HFFc6 (cell line): ENCODE measurements around the gene PYROXD2. TPM values are rescaled to one million over a fixed set of nuclear protein-coding genes. Genes with fewer than 3 reads are reported as not detected.

Experiments
- DNase-seq: peaks from one replicate; pipeline ENCODE4 v3.0.0-alpha.2; 2018
- H3K27ac Mint-ChIP-seq: 2 replicates; pipeline ENCODE4 v1.8.0; 2020; ENCODE audit warnings: mild to moderate bottlenecking, mixed read lengths
- H3K27me3 Mint-ChIP-seq: 2 replicates; pipeline ENCODE4 v1.8.0; 2021; ENCODE audit warnings: mild to moderate bottlenecking, moderate library complexity, mixed read lengths; ENCODE audit not compliant: insufficient read depth
- H3K36me3 Mint-ChIP-seq: 2 replicates; pipeline ENCODE4 v1.8.0; 2021; ENCODE audit warnings: low read depth, mixed read lengths
- H3K4me1 Mint-ChIP-seq: 2 replicates; pipeline ENCODE4 v1.8.0; 2020; ENCODE audit warnings: low read depth, mixed read lengths
- H3K4me3 Mint-ChIP-seq: 2 replicates; pipeline ENCODE4 v1.8.0; 2020; ENCODE audit warnings: mild to moderate bottlenecking, moderate library complexity, mixed read lengths
- H3K9me3 Mint-ChIP-seq: 2 replicates; pipeline ENCODE4 v1.8.0; 2020; ENCODE audit warnings: mild to moderate bottlenecking, mixed read lengths
- total RNA-seq, 6 experiments: library from RNA; stranded (reverse); fragmentation: NEBNext Ultra II Directional; extraction: Animal tissue kit (Norgen Biotek cat#: 25700); gene quantifications; 2 replicates in 1 of 6; 3 replicates in 5 of 6; pipeline ENCODE4 v1.2.3, GENCODE V29; 2021
- TF ChIP-seq, protein P1 (sequence below): fragments of 200-600 bp; sonication (generic); IDR thresholded peaks from 2 replicates; pipeline ENCODE4 v1.5.0; 2021; ENCODE audit warnings: antibody characterized with exemption, mild to moderate bottlenecking

PYROXD2 gene
- total RNA-seq, 6 experiments from 2014 or later = 7.6 to 10.3 (median 8.9) TPM

DNA sequence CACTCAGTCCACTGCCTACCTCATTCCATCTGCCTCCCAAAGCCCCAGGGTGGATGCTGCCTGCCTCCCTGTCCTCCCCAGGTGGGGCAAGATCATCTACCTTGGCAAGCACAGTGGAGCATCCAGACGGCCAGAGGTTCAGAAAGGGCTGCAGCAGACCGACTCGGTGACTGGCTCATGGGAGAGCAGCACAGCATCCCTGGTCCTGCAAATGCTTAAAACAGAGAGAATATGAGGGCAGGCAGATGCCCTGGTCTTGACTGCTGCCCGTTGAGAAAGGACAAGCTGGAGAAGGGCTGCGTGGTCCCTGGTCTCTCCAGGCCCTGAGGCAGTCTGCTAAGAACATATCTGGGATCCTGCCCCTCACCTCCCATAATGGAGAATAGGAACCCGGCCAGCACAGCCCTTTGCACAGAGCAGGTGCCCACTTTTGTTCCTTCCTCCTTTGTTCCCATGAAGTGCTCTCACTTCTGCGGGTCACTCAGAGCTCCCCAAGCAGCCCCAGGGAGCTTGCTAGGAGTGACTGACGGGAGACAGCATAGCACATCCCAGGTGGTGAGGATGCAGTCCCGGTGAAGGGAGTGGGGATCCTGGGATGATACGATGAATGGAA, 30.3 kb upstream of the PYROXD2 start:
- DNase-seq = no peak
- TF ChIP-seq, protein P1, sequence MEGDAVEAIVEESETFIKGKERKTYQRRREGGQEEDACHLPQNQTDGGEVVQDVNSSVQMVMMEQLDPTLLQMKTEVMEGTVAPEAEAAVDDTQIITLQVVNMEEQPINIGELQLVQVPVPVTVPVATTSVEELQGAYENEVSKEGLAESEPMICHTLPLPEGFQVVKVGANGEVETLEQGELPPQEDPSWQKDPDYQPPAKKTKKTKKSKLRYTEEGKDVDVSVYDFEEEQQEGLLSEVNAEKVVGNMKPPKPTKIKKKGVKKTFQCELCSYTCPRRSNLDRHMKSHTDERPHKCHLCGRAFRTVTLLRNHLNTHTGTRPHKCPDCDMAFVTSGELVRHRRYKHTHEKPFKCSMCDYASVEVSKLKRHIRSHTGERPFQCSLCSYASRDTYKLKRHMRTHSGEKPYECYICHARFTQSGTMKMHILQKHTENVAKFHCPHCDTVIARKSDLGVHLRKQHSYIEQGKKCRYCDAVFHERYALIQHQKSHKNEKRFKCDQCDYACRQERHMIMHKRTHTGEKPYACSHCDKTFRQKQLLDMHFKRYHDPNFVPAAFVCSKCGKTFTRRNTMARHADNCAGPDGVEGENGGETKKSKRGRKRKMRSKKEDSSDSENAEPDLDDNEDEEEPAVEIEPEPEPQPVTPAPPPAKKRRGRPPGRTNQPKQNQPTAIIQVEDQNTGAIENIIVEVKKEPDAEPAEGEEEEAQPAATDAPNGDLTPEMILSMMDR = no peak
- Mint-ChIP-seq H3K4me3 (peak overlapping the region; percentile 95), H3K27ac (peak overlapping the region; percentile 88; the same call in 1 of the 2 replicates), H3K27me3 (no peaks in the 10 kb centered on the region; the same call in none of the 2 replicates), H3K4me1 (peaks cover 49% of the 10 kb centered on the region), H3K9me3 (no peaks in the 10 kb centered on the region), H3K36me3 (peaks cover 29% of the 10 kb centered on the region)

DNA sequence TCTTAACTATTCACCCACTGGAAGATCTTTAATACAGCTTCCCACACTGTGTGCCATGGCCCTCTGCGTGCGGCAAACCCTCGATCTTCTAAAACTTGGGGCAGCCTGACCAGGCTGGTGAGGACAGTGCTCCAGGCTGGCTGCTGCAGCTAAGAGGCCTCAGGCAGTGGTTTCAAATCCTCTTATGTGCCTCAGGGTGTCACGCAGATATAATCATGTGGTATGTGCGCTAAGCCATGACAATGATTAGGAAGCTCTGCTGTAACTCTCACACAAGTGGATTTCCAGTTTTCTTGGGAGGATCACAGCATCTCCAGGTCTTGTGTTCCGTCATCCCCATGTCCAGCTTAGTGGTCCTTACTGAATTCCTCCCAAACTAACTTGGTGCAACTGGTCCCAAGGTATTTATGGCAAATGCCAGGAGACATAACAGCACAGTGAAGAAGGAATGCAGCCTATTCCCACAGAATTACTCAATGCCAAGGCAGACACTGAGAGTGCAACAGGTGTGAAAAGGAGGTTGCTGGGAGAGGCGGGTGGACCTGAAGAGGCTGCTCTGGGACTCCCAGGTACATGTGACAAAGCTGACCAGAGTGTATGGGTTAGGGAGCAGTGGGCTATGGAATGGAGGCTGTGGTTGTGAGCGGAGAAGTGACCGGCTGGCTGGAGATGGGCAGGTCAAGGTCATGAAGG, 29.5 kb upstream of the PYROXD2 start:
- no peak overlapping the region; the same call in 1 of the 2 replicates for H3K4me3 Mint-ChIP-seq
- H3K4me1 Mint-ChIP-seq = peaks cover 49% of the 10 kb centered on the region
- peaks cover 37% of the 10 kb centered on the region for H3K36me3 Mint-ChIP-seq
- H3K27ac Mint-ChIP-seq = peak overlapping the region; percentile 40; the same call in 1 of the 2 replicates
- DNase-seq = no peak
- no peaks in the 10 kb centered on the region; the same call in none of the 2 replicates for H3K27me3 Mint-ChIP-seq
- TF ChIP-seq, protein P1 = no peak
- H3K9me3 Mint-ChIP-seq = no peaks in the 10 kb centered on the region

DNA sequence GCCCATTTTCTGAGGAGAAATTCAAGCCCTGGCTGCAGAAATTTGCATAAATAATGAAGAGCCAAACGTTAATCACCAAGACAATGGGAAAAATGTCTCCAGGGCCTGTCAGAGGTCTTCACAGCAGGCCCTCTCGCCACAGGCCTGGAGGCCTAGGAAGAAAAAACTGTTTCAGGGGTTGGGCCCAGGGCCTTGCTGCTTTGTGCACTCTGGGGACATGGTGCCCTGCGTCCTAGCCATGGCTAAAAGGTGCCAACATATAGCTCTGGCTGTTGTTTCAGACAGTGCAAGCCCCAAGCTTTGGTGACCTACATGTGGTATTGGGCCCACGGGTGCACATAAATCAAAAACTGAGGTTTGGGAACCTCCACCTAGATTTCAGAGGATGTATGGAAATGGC, 23.7 kb upstream of the PYROXD2 start:
- no peaks in the 10 kb centered on the region for H3K9me3 Mint-ChIP-seq
- peaks cover 49% of the 10 kb centered on the region for H3K36me3 Mint-ChIP-seq
- H3K4me3 Mint-ChIP-seq = no peak overlapping the region
- DNase-seq = no peak
- peaks cover 22% of the 10 kb centered on the region for H3K4me1 Mint-ChIP-seq
- no peak overlapping the region for H3K27ac Mint-ChIP-seq
- TF ChIP-seq, protein P1 = no peak
- peaks cover 2% of the 10 kb centered on the region; the same call in 1 of the 2 replicates for H3K27me3 Mint-ChIP-seq

DNA sequence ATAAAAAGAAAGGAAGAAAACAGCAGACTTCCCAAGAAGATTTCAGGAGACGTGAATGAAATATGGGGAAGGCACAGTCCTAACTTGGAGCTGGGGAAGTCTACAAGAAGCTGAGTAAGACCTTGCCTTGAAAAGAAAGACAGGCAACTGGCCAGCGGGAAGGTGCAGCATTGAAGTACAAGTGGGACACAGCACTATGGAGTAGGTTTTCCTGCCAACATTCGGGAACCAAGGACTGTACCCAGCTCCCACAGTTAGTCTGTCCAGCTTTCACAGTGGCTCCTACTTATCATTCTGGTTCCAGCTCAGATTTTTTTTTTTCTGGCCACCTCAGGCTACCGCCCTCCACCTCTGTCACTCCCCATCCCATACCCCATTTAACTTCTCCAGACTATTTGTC, 21.7 kb upstream of the PYROXD2 start:
- Mint-ChIP-seq H3K4me3 (no peak overlapping the region), H3K4me1 (peaks cover 10% of the 10 kb centered on the region), H3K27ac (no peak overlapping the region), H3K36me3 (peaks cover 49% of the 10 kb centered on the region), H3K9me3 (peaks cover 6% of the 10 kb centered on the region), H3K27me3 (peaks cover 2% of the 10 kb centered on the region; the same call in 1 of the 2 replicates)
- TF ChIP-seq, protein P1 = no peak
- DNase-seq = no peak

DNA sequence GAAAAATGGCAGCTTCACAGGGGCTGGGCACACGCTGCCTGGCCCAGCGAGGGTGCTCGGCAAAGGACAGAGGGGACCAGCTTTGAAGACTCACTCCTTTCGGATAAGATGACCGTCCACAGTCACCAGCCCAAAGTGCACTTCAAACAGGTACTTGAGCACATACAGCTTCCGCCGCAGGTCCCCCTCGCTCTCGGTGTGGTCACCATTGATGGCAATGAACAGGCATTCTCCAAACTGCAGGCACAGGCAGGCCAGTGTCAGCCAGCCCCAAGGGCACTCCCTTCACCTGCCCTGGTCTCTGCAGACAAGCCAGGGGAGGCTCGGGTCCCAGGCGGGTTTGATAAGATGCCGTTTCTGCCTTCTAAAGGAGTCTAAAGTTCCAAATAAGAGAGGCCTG, 20.2 kb upstream of the PYROXD2 start:
- Mint-ChIP-seq H3K9me3 (peaks cover 6% of the 10 kb centered on the region), H3K27me3 (peaks cover 2% of the 10 kb centered on the region; the same call in 1 of the 2 replicates), H3K27ac (no peak overlapping the region), H3K36me3 (peaks cover 47% of the 10 kb centered on the region), H3K4me3 (no peak overlapping the region), H3K4me1 (peaks cover 10% of the 10 kb centered on the region)
- TF ChIP-seq, protein P1 = no peak
- no peak for DNase-seq
